GM06990 (cell line): Measurements from ENCODE around the gene CDK2AP2.

Experiments used
- DNase-seq: peaks from one replicate; pipeline ENCODE4 v3.0.0-alpha.2; 2011; ENCODE audit not compliant: insufficient read length; ENCODE audit errors: extremely low read depth
- H3K27me3 ChIP-seq: replicated peaks from 2 replicates; pipeline ENCODE4 v1.6.0; 2011; ENCODE audit warnings: low read length; ENCODE audit not compliant: control insufficient read depth, insufficient read depth
- H3K36me3 ChIP-seq: 2 replicates; pipeline ENCODE4 v1.5.1; 2011; ENCODE audit warnings: low read length; ENCODE audit not compliant: control insufficient read depth, insufficient read depth
- H3K4me3 ChIP-seq: replicated peaks from 2 replicates; pipeline ENCODE4 v1.5.1; 2011; ENCODE audit warnings: low read depth, mild to moderate bottlenecking, control low read depth, low read length
- CTCF ChIP-seq: IDR thresholded peaks from 2 replicates; pipeline ENCODE4 v1.5.1; 2011; ENCODE audit warnings: low read length, control low read depth, mild to moderate bottlenecking, inconsistent platforms; ENCODE audit not compliant: insufficient read depth, poor library complexity, severe bottlenecking

CDK2AP2 gene

GRCh38 chr11:67457453-67457852 lies 50.5 kb downstream of the CDK2AP2 start:
- H3K27me3 ChIP-seq = no peaks in the 10 kb centered on the region
- H3K36me3 ChIP-seq = no peaks in the 10 kb centered on the region
- TF ChIP-seq CTCF = no peak
- no peak overlapping the region for H3K4me3 ChIP-seq
- no peak for DNase-seq
